Natural killer cell (primary cell): Measurements from ENCODE around the gene ANKRD30B. TPM values are rescaled to one million over a fixed set of nuclear protein-coding genes. Genes with fewer than 3 reads are reported as not detected.

Experiments used
- ATAC-seq, 3 donors: fragments of 150-1000 bp in 2 of 3; fragments of 200-7000 bp in 1 of 3; cut with Tn5 transposase; 1 replicate in 1 of 3; 2 replicates in 2 of 3; pipeline ENCODE4 v1.10.0; 2021; ENCODE audit warnings: mild to moderate bottlenecking in 2 of 3, moderate library complexity in 2 of 3
- DNase-seq, 2 donors: peaks; one replicate each; pipeline versions ENCODE4 v3.0.0 to v3.0.0-alpha.2; 2013 to 2021; ENCODE audit warnings: mixed read lengths in 1 of 2
- H3K27ac ChIP-seq: one replicate; pipeline ENCODE4 v1.5.1; 2013; ENCODE audit warnings: mild to moderate bottlenecking, low read length
- H3K27me3 ChIP-seq: one replicate; pipeline ENCODE4 v1.6.1; 2013; ENCODE audit warnings: low read length; ENCODE audit not compliant: control insufficient read depth, insufficient read depth
- H3K36me3 ChIP-seq: one replicate; pipeline ENCODE4 v1.6.1; 2013; ENCODE audit warnings: low read length; ENCODE audit not compliant: control insufficient read depth, insufficient read depth
- H3K4me1 ChIP-seq: one replicate; pipeline ENCODE4 v1.6.1; 2013; ENCODE audit warnings: low read length; ENCODE audit not compliant: control insufficient read depth, insufficient read depth
- H3K4me3 ChIP-seq: one replicate; pipeline ENCODE4 v1.5.1; 2013; ENCODE audit warnings: low read length
- H3K9me3 ChIP-seq: one replicate; pipeline ENCODE4 v1.6.1; 2013; ENCODE audit warnings: low read length; ENCODE audit not compliant: control insufficient read depth, insufficient read depth
- H3K27ac Mint-ChIP-seq, 2 donors: one replicate each; pipeline ENCODE4 v1.8.0; 2022; ENCODE audit warnings: mild to moderate bottlenecking in 2 of 2, mixed read lengths in 2 of 2, moderate library complexity in 1 of 2
- H3K27me3 Mint-ChIP-seq, 2 donors: one replicate each; pipeline ENCODE4 v1.8.0; 2022; ENCODE audit warnings: low read depth in 2 of 2, mixed read lengths in 2 of 2
- H3K36me3 Mint-ChIP-seq: one replicate; pipeline ENCODE4 v1.8.0; 2022; ENCODE audit warnings: mixed read lengths
- H3K4me1 Mint-ChIP-seq, 2 donors: one replicate each; pipeline ENCODE4 v1.8.0; 2022; ENCODE audit warnings: mixed read lengths in 2 of 2
- H3K4me3 Mint-ChIP-seq: one replicate; pipeline ENCODE4 v1.8.0; 2022; ENCODE audit warnings: mild to moderate bottlenecking, moderate library complexity, mixed read lengths
- H3K9me3 Mint-ChIP-seq, 2 donors: one replicate each; pipeline ENCODE4 v1.8.0; 2022; ENCODE audit warnings: mixed read lengths in 2 of 2
- CTCF ChIP-seq: fragments of 200-600 bp; IDR thresholded peaks from one replicate; pipeline ENCODE4 v1.8.0; 2022; ENCODE audit warnings: antibody characterized with exemption
- WGBS: methylation state at CpG from one replicate; pipeline ENCODE4 v1.1.7; 2013; ENCODE audit warnings: missing lambda C conversion rate; ENCODE audit not compliant: insufficient coverage; 5-methylcytosine and 5-hydroxymethylcytosine counted together
- intact Hi-C: fragments of 100-400 bp; cut with micrococcal nuclease; formaldehyde crosslinking; loops from one replicate; pipeline ENCODE4 v1.14.2; 2022
- total RNA-seq, 4 donors: library from RNA; stranded (reverse); fragments of 120-200 nt in 1 of 4; gene quantifications; one replicate each; pipeline versions ENCODE4 v1.2.3 to v1.2.4, GENCODE V29; 2013 to 2022

The ANKRD30B gene
- total RNA-seq, 3 donors from 2014 or later (not counting 1 experiment from before 2014, with no cell fraction given) = not detected

- no peak overlapping the region for H3K4me3 ChIP-seq
- no peak overlapping the region for H3K27ac ChIP-seq
- peaks cover 0 to 2% of the 10 kb centered on the region in 2 donors for H3K9me3 Mint-ChIP-seq
- no peaks in the 10 kb centered on the region for H3K4me1 ChIP-seq
- no peaks in the 10 kb centered on the region for H3K27me3 ChIP-seq
- no peaks in the 10 kb centered on the region for H3K27me3 Mint-ChIP-seq
- H3K9me3 ChIP-seq = no peaks in the 10 kb centered on the region
- no peak for ATAC-seq
- no peak for TF ChIP-seq CTCF
- H3K36me3 Mint-ChIP-seq = no peaks in the 10 kb centered on the region
- intact Hi-C loops = no loop called here
- no peak for DNase-seq
- no peak overlapping the region for H3K4me3 Mint-ChIP-seq
- no peaks in the 10 kb centered on the region for H3K4me1 Mint-ChIP-seq
- H3K27ac Mint-ChIP-seq = no peak overlapping the region
- 20% methylated on average over 1 of the region's 1 CpG for WGBS
- no peaks in the 10 kb centered on the region for H3K36me3 ChIP-seq
These were observed 20.3 kb downstream of the ANKRD30B start for GRCh38 chr18:14768241-14768640.

GRCh38 chr18:14769381-14769780 lies 21.4 kb downstream of the ANKRD30B start:
- Histone ChIP-seq H3K4me3 (no peak overlapping the region), H3K9me3 (no peaks in the 10 kb centered on the region), H3K4me1 (no peaks in the 10 kb centered on the region), H3K36me3 (no peaks in the 10 kb centered on the region), H3K27ac (no peak overlapping the region), H3K27me3 (no peaks in the 10 kb centered on the region)
- DNase-seq (no peak), ATAC-seq (no peak)
- Mint-ChIP-seq H3K27me3 (no peaks in the 10 kb centered on the region), H3K4me3 (no peak overlapping the region), H3K36me3 (no peaks in the 10 kb centered on the region), H3K27ac (no peak overlapping the region), H3K4me1 (no peaks in the 10 kb centered on the region), H3K9me3 (no peaks in the 10 kb centered on the region)
- no peak for TF ChIP-seq CTCF
- 93% methylated on average over 2 of the region's 2 CpGs for WGBS
- intact Hi-C loops = no loop called here

- 80% methylated on average over 1 of the region's 2 CpGs for WGBS
- no peak overlapping the region for H3K4me3 Mint-ChIP-seq
- H3K27me3 ChIP-seq = no peaks in the 10 kb centered on the region
- no peak overlapping the region for H3K27ac Mint-ChIP-seq
- peaks cover 2 to 3% of the 10 kb centered on the region in 2 donors for H3K9me3 Mint-ChIP-seq
- no peak overlapping the region for H3K27ac ChIP-seq
- no peaks in the 10 kb centered on the region for H3K27me3 Mint-ChIP-seq
- no peak for TF ChIP-seq CTCF
- no peaks in the 10 kb centered on the region for H3K36me3 Mint-ChIP-seq
- H3K4me1 Mint-ChIP-seq = no peaks in the 10 kb centered on the region
- no peak for DNase-seq
- ATAC-seq = no peak
- H3K36me3 ChIP-seq = no peaks in the 10 kb centered on the region
- H3K4me1 ChIP-seq = no peaks in the 10 kb centered on the region
- no peaks in the 10 kb centered on the region for H3K9me3 ChIP-seq
- H3K4me3 ChIP-seq = no peak overlapping the region
- intact Hi-C loops = no loop called here
These were observed 28.8 kb downstream of the ANKRD30B start for GRCh38 chr18:14776801-14777200.

- 87% methylated on average over 3 of the region's 3 CpGs for WGBS
- H3K4me3 Mint-ChIP-seq = no peak overlapping the region
- H3K9me3 Mint-ChIP-seq = peaks cover 0 to 4% of the 10 kb centered on the region in 2 donors
- TF ChIP-seq CTCF = no peak
- no peaks in the 10 kb centered on the region for H3K27me3 ChIP-seq
- no peaks in the 10 kb centered on the region for H3K4me1 ChIP-seq
- no peaks in the 10 kb centered on the region for H3K36me3 ChIP-seq
- H3K27ac Mint-ChIP-seq = no peak overlapping the region
- no peak for ATAC-seq
- no peaks in the 10 kb centered on the region for H3K36me3 Mint-ChIP-seq
- no peak overlapping the region for H3K4me3 ChIP-seq
- H3K4me1 Mint-ChIP-seq = no peaks in the 10 kb centered on the region
- intact Hi-C loops = no loop called here
- no peaks in the 10 kb centered on the region for H3K9me3 ChIP-seq
- DNase-seq = no peak
- H3K27me3 Mint-ChIP-seq = peaks cover 0 to 3% of the 10 kb centered on the region in 2 donors
- H3K27ac ChIP-seq = no peak overlapping the region
These were observed 33.7 kb downstream of the ANKRD30B start for GRCh38 chr18:14781671-14782070.
